Measurements from ENCODE around the gene GMDS.

Gene GMDS

GRCh38 chr6:1988843-1989242 lies 256.6 kb downstream of the GMDS start:
- no peak for DNase-seq (ENCODE audit: low read depth in 3 of 3)

- no peak for DNase-seq (ENCODE audit: low read depth in 3 of 3)
Measured at GRCh38 chr6:1987640-1988039, 257.8 kb downstream of the GMDS start.

- DNase-seq (ENCODE audit: low read depth in 3 of 3) = no peak
Measured at GRCh38 chr6:1986454-1987243, 258.8 kb downstream of the GMDS start.

GRCh38 chr6:1984346-1984994 lies 260.9 kb downstream of the GMDS start:
- no peak for DNase-seq (ENCODE audit: low read depth in 3 of 3)

- DNase-seq (ENCODE audit: low read depth in 3 of 3) = no peak
Measured at GRCh38 chr6:1983850-1984249, 261.6 kb downstream of the GMDS start.

- no peak for DNase-seq (ENCODE audit: low read depth in 3 of 3)
Measured at GRCh38 chr6:1972962-1973361, 272.4 kb downstream of the GMDS start.

- no peak for DNase-seq (ENCODE audit: low read depth in 3 of 3)
Measured at GRCh38 chr6:1971612-1972011, 273.8 kb downstream of the GMDS start.

- no peak for DNase-seq (ENCODE audit: low read depth in 3 of 3)
Measured at GRCh38 chr6:1970151-1970561, 275.2 kb downstream of the GMDS start.

GRCh38 chr6:1966713-1967112 lies 278.7 kb downstream of the GMDS start:
- DNase-seq (ENCODE audit: low read depth in 3 of 3) = no peak

- no peak for DNase-seq (ENCODE audit: low read depth in 3 of 3)
Measured at GRCh38 chr6:1965596-1966224, 279.7 kb downstream of the GMDS start.

- no peak for DNase-seq (ENCODE audit: low read depth in 3 of 3)
Measured at GRCh38 chr6:1963596-1963995, 281.8 kb downstream of the GMDS start.

GRCh38 chr6:1962201-1962600 lies 283.2 kb downstream of the GMDS start:
- no peak for DNase-seq (ENCODE audit: low read depth in 3 of 3)

- DNase-seq (ENCODE audit: low read depth in 3 of 3) = no peak
Measured at GRCh38 chr6:1960486-1961142, 284.8 kb downstream of the GMDS start.

- DNase-seq (ENCODE audit: low read depth in 3 of 3) = no peak
Measured at GRCh38 chr6:1958257-1958656, 287.1 kb downstream of the GMDS start.

- no peak for DNase-seq (ENCODE audit: low read depth in 3 of 3)
Measured at GRCh38 chr6:1957746-1958145, 287.7 kb downstream of the GMDS start.

GRCh38 chr6:1952740-1953360 lies 292.6 kb downstream of the GMDS start:
- no peak for DNase-seq (ENCODE audit: low read depth in 3 of 3)

- no peak for DNase-seq (ENCODE audit: low read depth in 3 of 3)
Measured at GRCh38 chr6:1950631-1951030, 294.8 kb downstream of the GMDS start.

- no peak for DNase-seq (ENCODE audit: low read depth in 3 of 3)
Measured at GRCh38 chr6:1949538-1949937, 295.9 kb downstream of the GMDS start.

GRCh38 chr6:1947922-1948321 lies 297.5 kb downstream of the GMDS start:
- no peak for DNase-seq (ENCODE audit: low read depth in 3 of 3)

- no peak for DNase-seq (ENCODE audit: low read depth in 3 of 3)
Measured at GRCh38 chr6:1946583-1946982, 298.8 kb downstream of the GMDS start.

GRCh38 chr6:1945235-1945832 lies 300.1 kb downstream of the GMDS start:
- no peak for DNase-seq (ENCODE audit: low read depth in 3 of 3)

- no peak for DNase-seq (ENCODE audit: low read depth in 3 of 3)
Measured at GRCh38 chr6:1942834-1943233, 302.6 kb downstream of the GMDS start.
